RPMI7951 (cell line): ENCODE results near the gene GUCY1A2. TPM values are rescaled to one million over a fixed set of nuclear protein-coding genes. Genes with fewer than 3 reads are reported as not detected.

Experiments
- DNase-seq: peaks from one replicate; pipeline ENCODE4 v3.0.0-alpha.2; 2012; ENCODE audit warnings: low read depth
- total RNA-seq: library from RNA; depleted of rRNA; stranded (reverse); fragments of >200 nt; shearing (Covaris generic); gene quantifications from 2 replicates; pipeline ENCODE4 v1.2.3, GENCODE V29; 2014

GUCY1A2 gene
- total RNA-seq, 1 experiment from 2014 or later: 0.24 TPM

- no peak for DNase-seq
These were observed 272.3 kb downstream of the GUCY1A2 start for GRCh38 chr11:106745941-106746340.

- DNase-seq: no peak
These were observed 284.6 kb downstream of the GUCY1A2 start for GRCh38 chr11:106733635-106734034.

- DNase-seq: no peak
These were observed 289.4 kb downstream of the GUCY1A2 start for GRCh38 chr11:106728859-106729258.

DNA sequence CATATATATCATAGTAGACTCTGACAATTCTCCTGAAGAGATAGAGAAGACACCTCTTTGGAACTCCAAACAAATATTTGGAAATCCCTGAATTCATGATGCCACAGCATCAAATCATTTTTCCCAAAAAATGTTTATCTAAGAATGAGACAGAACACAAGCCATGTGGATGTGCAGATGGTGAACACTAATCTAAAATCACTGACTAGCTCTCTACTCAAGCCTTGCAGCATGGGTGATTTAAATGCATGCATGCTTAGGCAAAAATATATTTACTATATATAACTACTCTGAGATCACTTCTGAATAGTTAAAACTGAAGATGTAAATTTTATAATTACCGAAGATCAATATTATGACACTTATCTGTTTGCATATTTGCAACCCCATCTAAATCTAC lies 289.9 kb downstream of the GUCY1A2 start:
- no peak for DNase-seq

DNA sequence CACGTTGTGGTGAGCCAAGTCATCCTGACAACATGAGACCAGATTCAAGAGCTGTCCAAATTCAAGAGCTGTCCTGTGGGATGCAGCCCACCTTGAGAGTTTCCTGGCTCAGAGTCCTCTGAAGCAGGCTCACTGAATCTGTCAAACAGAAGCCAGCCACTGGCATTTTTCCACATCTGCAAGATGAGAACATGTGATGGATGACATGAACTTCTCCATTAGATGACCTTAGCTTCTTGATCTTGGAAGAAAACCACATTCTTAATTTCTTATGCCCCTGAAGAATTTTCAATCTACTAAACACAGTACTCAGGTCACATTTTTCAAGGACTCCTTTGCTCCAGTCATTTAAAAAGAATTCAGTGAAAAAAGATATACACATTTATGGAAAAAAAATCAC lies 291.0 kb downstream of the GUCY1A2 start:
- peak; percentile 6 for DNase-seq

GRCh38 chr11:106724293-106724892 lies 293.9 kb downstream of the GUCY1A2 start:
- DNase-seq: peak; percentile 15

- DNase-seq: no peak
These were observed 295.2 kb downstream of the GUCY1A2 start for GRCh38 chr11:106723071-106723470.

DNA sequence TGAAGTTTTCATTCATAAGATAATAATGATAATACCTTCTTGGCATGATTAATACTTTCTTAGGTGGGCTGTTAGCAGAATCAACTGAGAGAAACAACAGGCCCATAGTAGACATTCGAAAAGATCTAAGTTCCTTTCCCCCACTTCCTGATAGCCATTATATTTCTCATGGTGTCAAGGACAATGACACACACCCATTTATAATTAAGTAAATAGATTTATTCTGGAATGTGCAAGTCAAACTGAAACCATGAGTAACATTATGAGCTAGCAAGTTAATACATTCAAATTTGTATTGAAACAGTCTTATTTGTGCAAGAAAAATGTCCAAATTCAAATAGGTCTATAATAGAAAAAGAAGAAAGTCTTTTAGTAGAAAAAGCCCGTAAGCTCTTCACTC lies 301.1 kb downstream of the GUCY1A2 start:
- DNase-seq: no peak

DNA sequence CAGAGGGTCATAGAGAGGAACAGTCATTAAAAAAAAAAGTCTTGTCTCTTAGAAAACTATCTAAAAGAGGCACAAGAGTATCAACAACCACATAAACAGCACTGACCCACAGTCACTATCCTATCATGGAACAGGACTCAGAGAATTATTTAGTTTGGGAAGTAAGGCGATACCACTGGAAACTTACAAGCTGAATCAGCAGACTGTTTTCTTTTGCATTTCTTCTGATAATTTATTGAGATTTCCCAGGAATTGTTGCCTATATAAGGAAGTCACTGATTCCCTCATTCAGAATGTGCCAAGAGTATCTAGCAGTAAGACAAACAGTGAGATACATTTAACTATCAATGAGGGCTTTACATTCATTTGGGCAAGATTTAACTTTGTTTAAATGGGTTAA lies 304.1 kb downstream of the GUCY1A2 start:
- DNase-seq: no peak

- no peak for DNase-seq
These were observed 309.9 kb downstream of the GUCY1A2 start for GRCh38 chr11:106708348-106708747.

GRCh38 chr11:106706355-106706754 lies 311.9 kb downstream of the GUCY1A2 start:
- peak; percentile 69 for DNase-seq

- no peak for DNase-seq
These were observed 315.5 kb downstream of the GUCY1A2 start for GRCh38 chr11:106702805-106703204.

DNA sequence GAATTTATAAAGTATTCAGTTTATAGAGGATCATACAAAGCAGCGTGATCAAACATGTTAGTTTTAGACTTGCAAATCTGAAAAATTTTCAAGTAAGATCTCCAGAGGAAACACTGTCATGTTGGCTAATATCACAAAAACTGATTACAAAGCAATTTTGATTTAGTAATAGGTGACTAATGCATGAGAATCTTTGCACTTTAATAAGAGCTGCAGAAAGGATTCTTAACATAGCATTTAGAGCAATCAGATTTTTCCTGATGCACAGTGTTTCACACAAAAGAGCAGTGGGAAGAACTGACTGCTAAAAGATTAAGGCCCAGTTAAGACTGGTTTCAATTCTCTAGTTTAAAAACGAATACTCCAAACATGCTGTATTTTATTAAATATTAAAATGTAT lies 321.2 kb downstream of the GUCY1A2 start:
- DNase-seq: peak; percentile 16

- peak; percentile 54 for DNase-seq
These were observed 322.8 kb downstream of the GUCY1A2 start for GRCh38 chr11:106695506-106695905.

DNA sequence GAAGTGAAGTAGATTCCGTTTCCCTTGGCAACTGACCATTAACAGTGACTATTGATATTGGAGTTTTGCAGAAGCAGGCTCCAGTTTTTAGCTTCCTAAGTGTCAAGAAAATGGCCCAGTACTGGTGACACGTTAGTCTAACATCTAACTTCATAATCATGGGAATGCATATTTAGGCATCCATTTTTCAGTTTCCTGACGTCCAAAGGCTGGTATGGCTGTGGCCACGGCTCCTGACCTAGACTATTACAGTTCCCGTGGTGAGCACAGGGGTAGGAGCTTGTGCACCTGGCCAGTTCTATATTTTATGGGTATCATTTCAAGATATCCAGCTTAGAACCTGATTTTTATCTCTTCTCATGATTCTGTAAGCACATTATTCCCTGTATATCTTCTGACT lies 323.8 kb downstream of the GUCY1A2 start:
- no peak for DNase-seq

GRCh38 chr11:106691807-106692365 lies 326.4 kb downstream of the GUCY1A2 start:
- DNase-seq: peak; percentile 9

DNA sequence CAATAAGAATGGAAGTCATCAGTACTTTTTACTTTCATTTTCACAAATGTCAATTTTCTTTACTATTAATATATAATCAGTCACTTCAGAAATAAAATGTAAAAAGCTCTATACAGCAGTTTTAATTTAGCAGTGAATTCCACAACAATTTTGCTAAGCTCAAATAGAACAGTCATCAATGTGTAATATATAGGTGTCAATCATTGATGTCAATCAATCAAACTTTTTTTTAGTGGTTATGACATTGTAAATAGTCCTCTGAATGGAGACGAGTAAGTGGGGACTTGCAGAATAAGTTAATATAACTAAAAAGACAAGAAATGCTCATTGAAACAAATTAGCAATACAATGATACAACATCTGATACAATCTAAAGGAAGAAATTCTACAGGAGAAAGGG lies 327.4 kb downstream of the GUCY1A2 start:
- DNase-seq: no peak

DNA sequence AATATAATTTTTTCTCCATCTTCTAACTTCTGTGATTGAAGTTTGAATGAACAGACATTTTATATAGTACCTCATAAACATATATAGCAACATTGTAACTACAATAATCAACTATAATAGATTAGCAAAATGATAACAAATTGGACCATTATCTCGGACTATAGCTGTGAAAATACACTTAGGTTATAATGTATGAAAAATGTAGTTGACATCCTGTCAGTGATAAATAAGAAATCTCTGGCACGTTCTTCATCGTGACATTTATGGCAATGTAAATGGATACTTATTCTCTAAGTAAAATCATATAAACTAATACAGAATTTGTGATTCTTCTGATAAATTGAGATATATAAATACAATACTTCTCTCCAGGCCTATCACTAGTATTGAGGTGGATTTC lies 333.3 kb downstream of the GUCY1A2 start:
- no peak for DNase-seq

DNA sequence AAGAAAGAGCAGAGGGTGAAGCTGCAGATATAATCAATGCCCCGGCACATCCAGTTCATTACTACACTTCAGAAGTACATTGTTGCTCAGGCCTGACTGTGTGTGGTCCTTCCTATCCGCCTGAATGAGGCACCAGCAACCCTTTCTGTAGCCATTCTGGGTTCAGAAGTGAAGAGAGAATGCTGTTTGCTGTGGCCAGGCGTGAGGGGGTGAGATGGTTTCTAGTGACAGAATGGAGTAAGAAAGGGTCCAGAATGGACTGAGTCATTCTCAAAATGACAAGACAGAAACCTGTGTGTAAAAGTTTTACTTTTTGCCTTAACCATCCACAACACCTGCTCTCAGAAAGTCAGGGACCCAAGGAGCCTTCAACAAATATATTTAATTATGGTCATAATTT lies 334.8 kb downstream of the GUCY1A2 start:
- DNase-seq: no peak

GRCh38 chr11:106681435-106681834 lies 336.8 kb downstream of the GUCY1A2 start:
- DNase-seq: no peak

- no peak for DNase-seq
These were observed 338.7 kb downstream of the GUCY1A2 start for GRCh38 chr11:106679581-106679980.

DNA sequence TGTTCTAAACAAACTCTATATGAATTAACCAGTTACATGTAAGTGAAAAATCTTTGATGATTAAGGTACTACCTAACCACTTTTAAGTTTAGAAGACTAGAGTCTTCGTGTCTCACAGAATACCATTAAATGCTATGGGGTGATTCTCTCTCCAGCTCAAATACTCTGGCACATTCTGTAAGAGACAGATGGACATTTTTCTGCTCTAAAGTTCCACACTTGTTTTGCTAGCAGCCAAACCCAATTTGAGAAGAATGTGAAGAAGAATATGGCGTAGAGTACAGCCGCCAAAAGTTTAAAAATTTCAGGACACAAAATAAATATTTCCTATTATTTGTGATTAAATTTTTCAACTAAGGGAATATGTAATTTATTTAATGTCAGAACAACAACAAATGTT lies 339.1 kb downstream of the GUCY1A2 start:
- DNase-seq: no peak

GRCh38 chr11:106670069-106670468 lies 348.2 kb downstream of the GUCY1A2 start:
- DNase-seq: peak; percentile 33

GRCh38 chr11:106668147-106668546 lies 350.1 kb downstream of the GUCY1A2 start:
- DNase-seq: peak; percentile 91
